ENCODE measurements around the gene GRID1.

DNA sequence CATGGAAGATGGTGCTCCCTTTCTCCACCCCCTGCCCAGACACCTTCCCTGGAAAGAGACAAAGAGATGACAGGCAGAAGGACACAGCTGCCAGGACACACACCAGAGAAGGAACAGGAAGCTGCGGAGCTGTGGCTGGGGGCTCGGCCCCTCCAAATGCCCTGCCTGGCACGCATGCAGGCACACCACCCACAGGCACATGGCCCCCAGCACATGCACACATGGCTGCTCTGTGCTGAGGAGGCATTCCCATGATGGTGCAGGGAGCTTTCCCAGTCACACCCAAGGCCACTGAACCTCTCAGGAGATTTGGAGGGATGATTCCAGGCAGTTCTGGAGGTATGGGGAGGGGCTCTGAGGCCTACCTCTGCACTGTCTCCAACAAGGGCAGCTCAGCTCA, 143.3 kb downstream of the GRID1 start:
- TF ChIP-seq CTCF (IDR thresholded peaks at IDR 0.05), result no peak
- no peak for TF ChIP-seq ZNF423 (CRISPR knock-in tag; IDR thresholded peaks at IDR 0.05)
- TF ChIP-seq TEAD1 (CRISPR knock-in tag; IDR thresholded peaks at IDR 0.05), result no peak
- no peak for TF ChIP-seq ESRRA (CRISPR knock-in tag; IDR thresholded peaks at IDR 0.05; ENCODE audit: borderline replicate concordance)

Data from WTC11 (cell line).